DMS79 treated with DMSO at 0.1 percent for 48 hours (cell line): Measurements from ENCODE around the gene ZNF804B.
"Not testable (repeated sequence)": the region's sequence is repeated elsewhere in the genome, so short reads cannot be mapped to it uniquely, and the experiment has no call there.

ENCODE experiments used
- DNase-seq: peaks from one replicate; lab custom pipeline; 2025; lab: John Stamatoyannopoulos, UW

Gene ZNF804B

GRCh38 chr7:89085580-89085979, 326.1 kb downstream of the ZNF804B start:
- no peak for DNase-seq

- no peak for DNase-seq
Measured at GRCh38 chr7:89091550-89091949, 332.1 kb downstream of the ZNF804B start.

- DNase-seq = no peak
Measured at GRCh38 chr7:89094269-89094668, 334.8 kb downstream of the ZNF804B start.

- no peak for DNase-seq
Measured at GRCh38 chr7:89103564-89103963, 344.1 kb downstream of the ZNF804B start.

- no peak for DNase-seq
Measured at GRCh38 chr7:89104748-89105685, 345.5 kb downstream of the ZNF804B start.

- DNase-seq = no peak
Measured at GRCh38 chr7:89123871-89124270, 364.4 kb downstream of the ZNF804B start.

- DNase-seq = no peak
Measured at GRCh38 chr7:89129600-89130375, 370.3 kb downstream of the ZNF804B start.

- DNase-seq = no peak
Measured at GRCh38 chr7:89133357-89133756, 373.9 kb downstream of the ZNF804B start.

GRCh38 chr7:89133819-89134218, 374.3 kb downstream of the ZNF804B start:
- no peak for DNase-seq

GRCh38 chr7:89145801-89146200, 386.3 kb downstream of the ZNF804B start:
- DNase-seq = no peak

- DNase-seq = no peak
Measured at GRCh38 chr7:89160107-89160506, 400.6 kb downstream of the ZNF804B start.

- no peak for DNase-seq
Measured at GRCh38 chr7:89165421-89165820, 405.9 kb downstream of the ZNF804B start.

GRCh38 chr7:89170628-89171027, 411.1 kb downstream of the ZNF804B start:
- DNase-seq = no peak

GRCh38 chr7:89182116-89182515, 422.6 kb downstream of the ZNF804B start:
- no peak for DNase-seq

- DNase-seq = no peak
Measured at GRCh38 chr7:89183712-89184111, 424.2 kb downstream of the ZNF804B start.

GRCh38 chr7:89200758-89201157, 441.3 kb downstream of the ZNF804B start:
- DNase-seq = no peak

- DNase-seq = no peak
Measured at GRCh38 chr7:89223900-89224395, 464.4 kb downstream of the ZNF804B start.

- not testable (repeated sequence) for DNase-seq
Measured at GRCh38 chr7:89228688-89229171, 469.2 kb downstream of the ZNF804B start.

GRCh38 chr7:89238156-89238555, 478.7 kb downstream of the ZNF804B start:
- DNase-seq = no peak

GRCh38 chr7:89246196-89246595, 486.7 kb downstream of the ZNF804B start:
- DNase-seq = no peak

- DNase-seq = no peak
Measured at GRCh38 chr7:89247207-89247606, 487.7 kb downstream of the ZNF804B start.

- DNase-seq = no peak
Measured at GRCh38 chr7:89259085-89259484, 499.6 kb downstream of the ZNF804B start.

GRCh38 chr7:89264126-89264525, 504.6 kb downstream of the ZNF804B start:
- no peak for DNase-seq
